ENCODE measurements around the gene OR10G3. TPM values are rescaled to one million over a fixed set of nuclear protein-coding genes. Genes with fewer than 3 reads are reported as not detected.

OR10G3 gene
- total and polyA plus RNA-seq, 2 of the 13 experiments (the other 11 are each of a cell fraction or from before 2014, with no cell fraction given): not detected

DNA sequence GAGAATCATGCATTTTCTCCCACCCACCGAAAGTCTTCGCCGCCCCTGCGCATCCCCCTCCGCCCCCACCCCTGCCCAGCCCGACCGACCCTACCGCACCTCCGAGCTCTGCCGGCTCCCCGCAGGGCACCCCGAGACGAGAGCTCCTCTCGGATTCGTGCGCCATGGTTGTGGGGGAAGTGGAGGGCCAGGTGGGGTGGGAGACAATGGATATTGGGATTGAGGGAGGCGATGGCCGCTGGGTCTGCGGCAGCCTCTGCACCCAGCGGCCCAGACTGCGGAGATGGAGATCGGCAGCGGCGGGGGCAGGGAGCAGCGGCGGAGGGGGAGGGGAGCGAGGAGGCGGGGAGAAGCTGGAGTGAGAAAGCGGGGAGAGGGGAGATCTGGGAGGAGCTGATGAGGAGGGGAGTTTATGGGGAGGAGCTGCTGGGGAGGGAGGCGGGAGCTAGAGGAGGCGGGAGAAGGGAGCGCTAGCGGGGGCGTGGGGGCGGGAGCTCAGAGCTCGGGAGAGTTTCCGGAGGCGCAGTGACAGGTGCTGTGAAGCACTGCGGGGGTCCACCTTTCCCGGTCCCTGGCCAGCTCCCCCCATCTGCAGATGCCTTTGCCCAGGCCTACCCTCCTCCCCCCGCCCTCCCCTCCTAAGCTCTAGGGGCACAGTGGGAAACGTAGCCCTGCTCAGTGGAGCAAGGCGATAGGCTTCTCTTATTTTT is 53.8 kb downstream of the OR10G3 start, which contains the start of gene SALL2 (continued):
- TF ChIP-seq, protein P1, sequence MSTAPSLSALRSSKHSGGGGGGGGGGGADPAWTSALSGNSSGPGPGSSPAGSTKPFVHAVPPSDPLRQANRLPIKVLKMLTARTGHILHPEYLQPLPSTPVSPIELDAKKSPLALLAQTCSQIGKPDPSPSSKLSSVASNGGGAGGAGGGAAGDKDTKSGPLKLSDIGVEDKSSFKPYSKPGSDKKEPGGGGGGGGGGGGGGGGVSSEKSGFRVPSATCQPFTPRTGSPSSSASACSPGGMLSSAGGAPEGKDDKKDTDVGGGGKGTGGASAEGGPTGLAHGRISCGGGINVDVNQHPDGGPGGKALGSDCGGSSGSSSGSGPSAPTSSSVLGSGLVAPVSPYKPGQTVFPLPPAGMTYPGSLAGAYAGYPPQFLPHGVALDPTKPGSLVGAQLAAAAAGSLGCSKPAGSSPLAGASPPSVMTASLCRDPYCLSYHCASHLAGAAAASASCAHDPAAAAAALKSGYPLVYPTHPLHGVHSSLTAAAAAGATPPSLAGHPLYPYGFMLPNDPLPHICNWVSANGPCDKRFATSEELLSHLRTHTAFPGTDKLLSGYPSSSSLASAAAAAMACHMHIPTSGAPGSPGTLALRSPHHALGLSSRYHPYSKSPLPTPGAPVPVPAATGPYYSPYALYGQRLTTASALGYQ (CRISPR knock-in tag; IDR thresholded peaks at IDR 0.05): no peak
- TF ChIP-seq RELA (CRISPR knock-in tag; IDR thresholded peaks at IDR 0.05): no peak
- TF ChIP-seq ZNF749 (CRISPR knock-in tag; IDR thresholded peaks at IDR 0.05; ENCODE audit: borderline replicate concordance): no peak
- no peak for TF ChIP-seq STAT5B (CRISPR knock-in tag; IDR thresholded peaks at IDR 0.05)
- 0 out of 2 replicates have a peak, but pooled peaks have one; percentile 22 for TF ChIP-seq SKIL (CRISPR knock-in tag; IDR thresholded peaks at IDR 0.05; ENCODE audit: borderline replicate concordance)
- peak; percentile 14 for TF ChIP-seq YY1 (IDR thresholded peaks at IDR 0.05; ENCODE audit: insufficient read depth, insufficient replicate concordance, low read depth, low read length)
- TF ChIP-seq TBX2 (CRISPR knock-in tag; IDR thresholded peaks at IDR 0.05; ENCODE audit: borderline replicate concordance): no peak
- TF ChIP-seq MAFF (IDR thresholded peaks at IDR 0.05; ENCODE audit: low read depth, low read length): no peak
- TF ChIP-seq ZBTB33 (CRISPR knock-in tag; IDR thresholded peaks at IDR 0.05): no peak
- TF ChIP-seq ZSCAN12 (CRISPR knock-in tag; IDR thresholded peaks at IDR 0.05): no peak
- TF ChIP-seq ZNF629 (CRISPR knock-in tag; conservative IDR thresholded peaks at IDR 0.05): no peak
- TF ChIP-seq, protein P2, sequence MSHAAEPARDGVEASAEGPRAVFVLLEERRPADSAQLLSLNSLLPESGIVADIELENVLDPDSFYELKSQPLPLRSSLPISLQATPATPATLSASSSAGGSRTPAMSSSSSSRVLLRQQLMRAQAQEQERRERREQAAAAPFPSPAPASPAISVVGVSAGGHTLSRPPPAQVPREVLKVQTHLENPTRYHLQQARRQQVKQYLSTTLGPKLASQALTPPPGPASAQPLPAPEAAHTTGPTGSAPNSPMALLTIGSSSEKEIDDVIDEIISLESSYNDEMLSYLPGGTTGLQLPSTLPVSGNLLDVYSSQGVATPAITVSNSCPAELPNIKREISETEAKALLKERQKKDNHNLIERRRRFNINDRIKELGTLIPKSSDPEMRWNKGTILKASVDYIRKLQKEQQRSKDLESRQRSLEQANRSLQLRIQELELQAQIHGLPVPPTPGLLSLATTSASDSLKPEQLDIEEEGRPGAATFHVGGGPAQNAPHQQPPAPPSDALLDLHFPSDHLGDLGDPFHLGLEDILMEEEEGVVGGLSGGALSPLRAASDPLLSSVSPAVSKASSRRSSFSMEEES (CRISPR knock-in tag; IDR thresholded peaks at IDR 0.05): no peak
- TF ChIP-seq, protein P3, sequence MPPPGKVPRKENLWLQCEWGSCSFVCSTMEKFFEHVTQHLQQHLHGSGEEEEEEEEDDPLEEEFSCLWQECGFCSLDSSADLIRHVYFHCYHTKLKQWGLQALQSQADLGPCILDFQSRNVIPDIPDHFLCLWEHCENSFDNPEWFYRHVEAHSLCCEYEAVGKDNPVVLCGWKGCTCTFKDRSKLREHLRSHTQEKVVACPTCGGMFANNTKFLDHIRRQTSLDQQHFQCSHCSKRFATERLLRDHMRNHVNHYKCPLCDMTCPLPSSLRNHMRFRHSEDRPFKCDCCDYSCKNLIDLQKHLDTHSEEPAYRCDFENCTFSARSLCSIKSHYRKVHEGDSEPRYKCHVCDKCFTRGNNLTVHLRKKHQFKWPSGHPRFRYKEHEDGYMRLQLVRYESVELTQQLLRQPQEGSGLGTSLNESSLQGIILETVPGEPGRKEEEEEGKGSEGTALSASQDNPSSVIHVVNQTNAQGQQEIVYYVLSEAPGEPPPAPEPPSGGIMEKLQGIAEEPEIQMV (CRISPR knock-in tag; IDR thresholded peaks at IDR 0.05; ENCODE audit: low read depth): no peak
- TF ChIP-seq ZNF235 (CRISPR knock-in tag; IDR thresholded peaks at IDR 0.05; ENCODE audit: borderline replicate concordance): no peak
- no peak for TF ChIP-seq ZNF260 (CRISPR knock-in tag; IDR thresholded peaks at IDR 0.05; ENCODE audit: borderline replicate concordance, low read depth)
- no peak for TF ChIP-seq PHF21A (CRISPR knock-in tag; IDR thresholded peaks at IDR 0.05)
- TF ChIP-seq AGO1 (IDR thresholded peaks at IDR 0.05; ENCODE audit: low read depth, low read length, poor library complexity, severe bottlenecking): no peak
- 0 out of 2 replicates have a peak, but pooled peaks have one; percentile 66 for TF ChIP-seq ZNF780A (CRISPR knock-in tag; IDR thresholded peaks at IDR 0.05)
- TF ChIP-seq RXRA (CRISPR knock-in tag; IDR thresholded peaks at IDR 0.05): no peak
- peak; percentile 32 for TF ChIP-seq SRSF1 (optimal IDR thresholded peaks at IDR 0.05; ENCODE audit: low read depth, low read length)

Data from HepG2 (cell line).